Fibroblast of the aortic adventitia (primary cell): ENCODE measurements around the gene IFITM1. TPM values are rescaled to one million over a fixed set of nuclear protein-coding genes. Genes with fewer than 3 reads are reported as not detected.
"Not testable (repeated sequence)": the region's sequence is repeated elsewhere in the genome, so short reads cannot be mapped to it uniquely, and the experiment has no call there.

ENCODE experiments used
- DNase-seq: peaks from one replicate; pipeline ENCODE4 v3.0.0-alpha.2; 2010; ENCODE audit warnings: low read depth
- H3K4me3 ChIP-seq: 2 replicates; pipeline ENCODE4 v1.5.1; 2011; ENCODE audit warnings: low read depth, mild to moderate bottlenecking, control low read depth, low read length, moderate library complexity
- total RNA-seq: library from RNA; depleted of rRNA; stranded (reverse); fragments of >200 nt; gene quantifications from 2 replicates; pipeline ENCODE4 v1.2.3, GENCODE V29; 2012; ENCODE audit warnings: low replicate concordance
- TF ChIP-seq, protein P1 (sequence below): IDR thresholded peaks from 2 replicates; pipeline ENCODE4 v1.5.1; 2011; ENCODE audit warnings: mild to moderate bottlenecking, low read length, control low read depth, inconsistent platforms; ENCODE audit not compliant: insufficient read depth

The IFITM1 gene
- total RNA-seq, 1 donor: 24.2 TPM

DNA sequence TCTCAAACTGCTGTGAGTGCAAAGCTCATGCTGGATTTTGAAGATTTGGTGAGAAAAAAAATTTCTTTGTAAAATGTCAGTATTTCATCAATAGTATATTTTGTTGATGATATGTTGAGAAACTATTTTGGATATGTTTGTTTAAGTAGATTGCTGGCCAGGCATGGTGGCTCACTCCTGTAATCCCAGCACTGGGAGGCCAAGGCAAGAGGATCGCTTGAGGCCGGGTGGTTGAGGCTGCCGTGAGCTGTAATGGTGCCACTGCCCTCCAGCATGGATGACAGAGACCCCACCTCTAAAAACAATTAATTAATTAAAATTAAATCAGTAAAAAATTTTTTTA is 13.7 kb downstream of the IFITM1 start:
- peak; percentile 51 for DNase-seq
- H3K4me3 ChIP-seq: no peak overlapping the region
- TF ChIP-seq, protein P1, sequence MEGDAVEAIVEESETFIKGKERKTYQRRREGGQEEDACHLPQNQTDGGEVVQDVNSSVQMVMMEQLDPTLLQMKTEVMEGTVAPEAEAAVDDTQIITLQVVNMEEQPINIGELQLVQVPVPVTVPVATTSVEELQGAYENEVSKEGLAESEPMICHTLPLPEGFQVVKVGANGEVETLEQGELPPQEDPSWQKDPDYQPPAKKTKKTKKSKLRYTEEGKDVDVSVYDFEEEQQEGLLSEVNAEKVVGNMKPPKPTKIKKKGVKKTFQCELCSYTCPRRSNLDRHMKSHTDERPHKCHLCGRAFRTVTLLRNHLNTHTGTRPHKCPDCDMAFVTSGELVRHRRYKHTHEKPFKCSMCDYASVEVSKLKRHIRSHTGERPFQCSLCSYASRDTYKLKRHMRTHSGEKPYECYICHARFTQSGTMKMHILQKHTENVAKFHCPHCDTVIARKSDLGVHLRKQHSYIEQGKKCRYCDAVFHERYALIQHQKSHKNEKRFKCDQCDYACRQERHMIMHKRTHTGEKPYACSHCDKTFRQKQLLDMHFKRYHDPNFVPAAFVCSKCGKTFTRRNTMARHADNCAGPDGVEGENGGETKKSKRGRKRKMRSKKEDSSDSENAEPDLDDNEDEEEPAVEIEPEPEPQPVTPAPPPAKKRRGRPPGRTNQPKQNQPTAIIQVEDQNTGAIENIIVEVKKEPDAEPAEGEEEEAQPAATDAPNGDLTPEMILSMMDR: no peak

DNA sequence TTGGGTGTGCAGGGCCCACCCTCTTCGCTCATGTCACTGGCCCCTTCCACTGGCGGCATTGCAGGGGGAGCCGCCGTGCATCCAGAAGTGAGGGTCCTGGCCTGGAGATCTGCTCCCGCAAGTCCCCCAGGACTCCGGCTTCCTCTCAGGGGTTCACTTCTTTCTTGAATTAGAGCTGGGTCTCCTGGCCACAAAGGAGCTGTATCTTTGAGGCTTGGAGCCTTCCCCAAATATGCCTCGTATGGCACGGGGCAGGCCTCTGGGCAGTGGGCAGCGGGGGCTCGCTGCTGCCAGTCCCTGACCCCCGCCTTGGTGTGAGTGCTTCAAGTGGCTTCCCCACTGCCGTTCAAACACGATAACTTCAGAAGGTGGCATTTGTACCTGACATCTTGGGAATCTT is 14.2 kb downstream of the IFITM1 start:
- TF ChIP-seq, protein P1: no peak
- no peak for DNase-seq
- H3K4me3 ChIP-seq: no peak overlapping the region

GRCh38 chr11:328516-329100 is 14.8 kb downstream of the IFITM1 start:
- not testable (repeated sequence) for DNase-seq, H3K4me3 ChIP-seq

DNA sequence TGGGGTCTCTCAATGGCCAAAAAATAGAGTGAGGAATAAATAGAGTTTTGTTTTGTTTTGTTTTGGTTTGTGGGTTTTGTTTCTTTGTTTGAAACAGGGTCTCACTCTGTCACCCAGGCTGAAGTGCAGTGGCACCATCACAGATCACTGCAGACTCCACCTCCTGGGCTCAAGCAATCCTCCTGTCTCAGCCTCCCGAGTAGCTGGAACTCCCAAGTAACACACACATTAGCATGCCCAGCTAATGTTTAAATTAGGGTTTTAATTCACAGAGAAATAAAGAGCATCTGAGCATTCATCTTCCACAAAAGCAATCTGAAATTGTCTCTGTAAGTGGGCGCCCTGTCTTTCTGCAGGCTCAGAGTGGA is 16.0 kb downstream of the IFITM1 start:
- no peak for DNase-seq
- TF ChIP-seq, protein P1: no peak
- no peak overlapping the region for H3K4me3 ChIP-seq

DNA sequence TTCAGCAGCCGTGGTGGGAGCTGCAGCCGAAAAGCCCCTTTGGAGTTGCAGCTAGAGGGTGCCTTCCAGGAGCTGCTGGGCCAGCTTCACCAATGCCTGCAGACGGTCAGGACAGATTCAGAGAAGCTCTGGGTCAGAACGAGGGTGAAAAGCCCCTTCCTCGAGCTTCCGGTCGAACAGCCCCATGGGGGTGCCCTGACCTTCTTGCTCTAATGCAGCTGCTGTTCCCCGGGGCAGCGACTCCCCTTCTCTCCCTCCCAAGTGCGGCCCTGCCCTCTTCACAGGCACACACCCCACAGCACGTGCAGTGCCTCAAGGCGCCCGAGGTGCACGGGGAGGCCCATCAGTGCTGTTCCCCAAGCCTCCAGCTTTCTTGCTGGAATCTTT is 16.5 kb downstream of the IFITM1 start:
- TF ChIP-seq, protein P1: no peak
- no peak for DNase-seq

GRCh38 chr11:330694-331357 is 17.0 kb downstream of the IFITM1 start:
- no peak for DNase-seq
- TF ChIP-seq, protein P1: no peak
- H3K4me3 ChIP-seq: no peak overlapping the region

More for the DNA sequence above, 16.5 kb downstream of the IFITM1 start:
- no peak overlapping the region for H3K4me3 ChIP-seq

DNA sequence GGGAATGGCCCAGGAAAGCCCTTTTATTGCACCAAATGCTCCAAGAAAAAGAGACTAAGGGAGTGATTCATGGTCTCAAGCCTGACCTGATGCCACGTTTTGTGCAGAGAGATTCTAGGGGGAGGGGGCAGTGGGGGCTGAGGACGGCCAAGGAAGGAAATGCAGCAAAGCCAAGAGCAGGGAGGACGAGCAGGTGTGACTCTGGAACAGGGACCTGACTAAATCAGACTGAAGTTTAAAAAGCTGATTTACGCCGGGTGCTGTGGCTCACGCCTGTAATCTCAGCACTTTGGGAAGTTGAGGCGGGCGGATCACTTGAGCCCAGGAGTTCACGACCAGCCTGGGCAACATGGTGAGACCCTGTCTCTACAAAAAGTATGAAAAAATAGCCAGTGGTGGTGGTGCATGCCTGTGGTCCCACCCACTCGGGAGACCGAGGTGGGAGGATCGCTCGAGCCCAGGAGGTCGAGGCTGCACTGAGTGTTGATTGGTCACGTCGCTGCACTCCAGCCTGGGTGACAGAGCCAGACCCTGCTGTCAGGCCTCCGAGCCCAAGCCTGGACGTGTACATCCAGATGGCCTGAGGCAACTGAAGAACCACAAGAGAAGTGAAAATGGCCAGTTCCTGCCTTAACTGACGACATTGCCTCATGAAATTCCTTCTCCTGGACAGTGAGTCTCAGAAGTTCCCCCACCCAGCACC is 17.7 kb downstream of the IFITM1 start:
- DNase-seq: no peak
- TF ChIP-seq, protein P1: no peak
- no peak overlapping the region for H3K4me3 ChIP-seq
